HepG2 (cell line): ENCODE measurements around the gene POU6F2. TPM values are rescaled to one million over a fixed set of nuclear protein-coding genes. Genes with fewer than 3 reads are reported as not detected.
A peak's percentile ranks its signal among the peaks of the same experiment; 100 is the strongest.

Experiments
- HDAC2 ChIP-seq: sonication (generic); formaldehyde crosslinking; IDR thresholded peaks from 2 replicates; pipeline ENCODE4 v1.4.0; 2020; ENCODE audit warnings: missing genetic modification reagents
- SALL1 ChIP-seq: sonication (generic); formaldehyde crosslinking; IDR thresholded peaks from 2 replicates; pipeline ENCODE4 v1.8.0; 2022; ENCODE audit warnings: mild to moderate bottlenecking, missing genetic modification reagents
- SIX4 ChIP-seq: sonication (generic); formaldehyde crosslinking; IDR thresholded peaks from 2 replicates; pipeline ENCODE4 v1.4.0; 2020; ENCODE audit warnings: missing genetic modification reagents
- YEATS4 ChIP-seq: sonication (generic); formaldehyde crosslinking; IDR thresholded peaks from 2 replicates; pipeline ENCODE4 v1.4.0; 2020; ENCODE audit warnings: missing genetic modification reagents, borderline replicate concordance
- ZMYM4 ChIP-seq: sonication (generic); formaldehyde crosslinking; IDR thresholded peaks from 2 replicates; pipeline ENCODE4 v1.8.1; 2023; ENCODE audit warnings: mild to moderate bottlenecking, missing genetic modification reagents
- ZNF33A ChIP-seq: sonication (generic); formaldehyde crosslinking; IDR thresholded peaks from 2 replicates; pipeline ENCODE4 v1.5.1; 2020; ENCODE audit warnings: missing genetic modification reagents, mild to moderate bottlenecking, moderate library complexity, borderline replicate concordance
- ZNF678 ChIP-seq: sonication (generic); formaldehyde crosslinking; IDR thresholded peaks from 2 replicates; pipeline ENCODE4 v1.4.0; 2020; ENCODE audit warnings: mild to moderate bottlenecking, missing genetic modification reagents
- polyA plus RNA-seq, 8 experiments: library from polyadenylated mRNA; depleted of rRNA in 3 of 8; stranded (reverse) in 7 of 8; unstranded in 1 of 8; fragments of >200 nt; fragmentation: Illumina TruSeq in 4 of 8; extraction: Trizol in 4 of 8; gene quantifications; 2 replicates each; pipeline versions ENCODE4 v1.2.1 to v1.2.3, GENCODE V29; 2011 to 2016; ENCODE audit warnings: low read depth in 4 of 8, missing spikeins in 1 of 8, mixed read lengths in 1 of 8; ENCODE audit not compliant: insufficient read depth in 1 of 8
- total RNA-seq, 5 experiments: library from RNA; depleted of rRNA; stranded (reverse); fragments of >200 nt; fragmentation: Illumina TruSeq; extraction: Trizol; gene quantifications; 2 replicates each; pipeline ENCODE4 v1.2.3, GENCODE V29; 2016; ENCODE audit warnings: low read depth in 1 of 5
- TF ChIP-seq, protein P1 (sequence below): IDR thresholded peaks from 2 replicates; pipeline ENCODE4 v1.6.1; 2018; ENCODE audit warnings: missing genetic modification reagents, mild to moderate bottlenecking, missing compliant biosample characterization
- TF ChIP-seq, protein P2 (sequence below): sonication (generic); formaldehyde crosslinking; IDR thresholded peaks from 2 replicates; pipeline ENCODE4 v1.5.0; 2020; ENCODE audit warnings: missing genetic modification reagents
- TF ChIP-seq, protein P3 (sequence below): fragments of 450-650 bp; IDR thresholded peaks from 2 replicates; pipeline ENCODE4 v1.6.1; 2017; ENCODE audit warnings: mild to moderate bottlenecking
- TF ChIP-seq, protein P4 (sequence below): sonication (generic); formaldehyde crosslinking; IDR thresholded peaks from 2 replicates; pipeline ENCODE4 v1.5.1; 2020; ENCODE audit warnings: mild to moderate bottlenecking, missing genetic modification reagents, moderate library complexity
- TF ChIP-seq, protein P5 (sequence below), 2 experiments: sonication (generic) in 1 of 2; formaldehyde crosslinking in 1 of 2; IDR thresholded peaks; 2 replicates each; pipeline versions ENCODE4 v1.4.0 to v1.6.1; 2016 to 2020; ENCODE audit warnings: borderline replicate concordance in 1 of 2, low read depth in 1 of 2, mild to moderate bottlenecking in 1 of 2, missing genetic modification reagents in 1 of 2

The POU6F2 gene
- total and polyA plus RNA-seq, 2 of the 13 experiments (the other 11 are each of a cell fraction or from before 2014, with no cell fraction given) = not detected

DNA sequence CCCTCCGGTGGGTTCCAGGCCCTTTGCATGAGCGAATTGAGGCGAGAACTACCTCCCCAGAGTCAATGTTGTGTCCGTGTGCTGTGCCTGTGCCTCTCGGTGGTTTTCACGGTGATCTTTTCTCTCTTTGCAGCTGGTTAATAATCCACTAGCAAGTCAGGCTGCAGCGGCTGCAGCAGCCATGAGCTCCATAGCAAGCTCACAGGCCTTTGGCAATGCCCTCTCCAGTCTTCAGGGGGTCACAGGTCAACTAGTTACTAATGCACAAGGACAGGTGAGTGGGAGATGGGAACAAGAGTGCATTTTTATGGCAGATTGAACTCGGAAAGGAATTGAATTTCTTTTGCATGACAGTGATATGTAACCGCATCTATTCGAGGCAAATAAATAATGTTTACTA lies 428.8 kb downstream of the POU6F2 start (continued):
- TF ChIP-seq, protein P1, sequence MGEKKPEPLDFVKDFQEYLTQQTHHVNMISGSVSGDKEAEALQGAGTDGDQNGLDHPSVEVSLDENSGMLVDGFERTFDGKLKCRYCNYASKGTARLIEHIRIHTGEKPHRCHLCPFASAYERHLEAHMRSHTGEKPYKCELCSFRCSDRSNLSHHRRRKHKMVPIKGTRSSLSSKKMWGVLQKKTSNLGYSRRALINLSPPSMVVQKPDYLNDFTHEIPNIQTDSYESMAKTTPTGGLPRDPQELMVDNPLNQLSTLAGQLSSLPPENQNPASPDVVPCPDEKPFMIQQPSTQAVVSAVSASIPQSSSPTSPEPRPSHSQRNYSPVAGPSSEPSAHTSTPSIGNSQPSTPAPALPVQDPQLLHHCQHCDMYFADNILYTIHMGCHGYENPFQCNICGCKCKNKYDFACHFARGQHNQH (CRISPR knock-in tag) = 0 out of 2 replicates have a peak, but pooled peaks have one; percentile 24
- TF ChIP-seq YEATS4 (CRISPR knock-in tag) (peak; percentile 36; the same call in 1 of the 2 replicates), HDAC2 (CRISPR knock-in tag) (0 out of 2 replicates have a peak, but pooled peaks have one; percentile 23), SALL1 (CRISPR knock-in tag) (peak; percentile 52; the same call in 1 of the 2 replicates), ZMYM4 (CRISPR knock-in tag) (peak; percentile 56; the same call in 1 of the 2 replicates), SIX4 (CRISPR knock-in tag) (no peak), ZNF678 (CRISPR knock-in tag) (no peak), ZNF33A (no peak)
- TF ChIP-seq, protein P2, sequence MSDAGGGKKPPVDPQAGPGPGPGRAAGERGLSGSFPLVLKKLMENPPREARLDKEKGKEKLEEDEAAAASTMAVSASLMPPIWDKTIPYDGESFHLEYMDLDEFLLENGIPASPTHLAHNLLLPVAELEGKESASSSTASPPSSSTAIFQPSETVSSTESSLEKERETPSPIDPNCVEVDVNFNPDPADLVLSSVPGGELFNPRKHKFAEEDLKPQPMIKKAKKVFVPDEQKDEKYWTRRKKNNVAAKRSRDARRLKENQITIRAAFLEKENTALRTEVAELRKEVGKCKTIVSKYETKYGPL = no peak
- TF ChIP-seq, protein P3, sequence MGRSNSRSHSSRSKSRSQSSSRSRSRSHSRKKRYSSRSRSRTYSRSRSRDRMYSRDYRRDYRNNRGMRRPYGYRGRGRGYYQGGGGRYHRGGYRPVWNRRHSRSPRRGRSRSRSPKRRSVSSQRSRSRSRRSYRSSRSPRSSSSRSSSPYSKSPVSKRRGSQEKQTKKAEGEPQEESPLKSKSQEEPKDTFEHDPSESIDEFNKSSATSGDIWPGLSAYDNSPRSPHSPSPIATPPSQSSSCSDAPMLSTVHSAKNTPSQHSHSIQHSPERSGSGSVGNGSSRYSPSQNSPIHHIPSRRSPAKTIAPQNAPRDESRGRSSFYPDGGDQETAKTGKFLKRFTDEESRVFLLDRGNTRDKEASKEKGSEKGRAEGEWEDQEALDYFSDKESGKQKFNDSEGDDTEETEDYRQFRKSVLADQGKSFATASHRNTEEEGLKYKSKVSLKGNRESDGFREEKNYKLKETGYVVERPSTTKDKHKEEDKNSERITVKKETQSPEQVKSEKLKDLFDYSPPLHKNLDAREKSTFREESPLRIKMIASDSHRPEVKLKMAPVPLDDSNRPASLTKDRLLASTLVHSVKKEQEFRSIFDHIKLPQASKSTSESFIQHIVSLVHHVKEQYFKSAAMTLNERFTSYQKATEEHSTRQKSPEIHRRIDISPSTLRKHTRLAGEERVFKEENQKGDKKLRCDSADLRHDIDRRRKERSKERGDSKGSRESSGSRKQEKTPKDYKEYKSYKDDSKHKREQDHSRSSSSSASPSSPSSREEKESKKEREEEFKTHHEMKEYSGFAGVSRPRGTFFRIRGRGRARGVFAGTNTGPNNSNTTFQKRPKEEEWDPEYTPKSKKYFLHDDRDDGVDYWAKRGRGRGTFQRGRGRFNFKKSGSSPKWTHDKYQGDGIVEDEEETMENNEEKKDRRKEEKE = no peak
- TF ChIP-seq, protein P4, sequence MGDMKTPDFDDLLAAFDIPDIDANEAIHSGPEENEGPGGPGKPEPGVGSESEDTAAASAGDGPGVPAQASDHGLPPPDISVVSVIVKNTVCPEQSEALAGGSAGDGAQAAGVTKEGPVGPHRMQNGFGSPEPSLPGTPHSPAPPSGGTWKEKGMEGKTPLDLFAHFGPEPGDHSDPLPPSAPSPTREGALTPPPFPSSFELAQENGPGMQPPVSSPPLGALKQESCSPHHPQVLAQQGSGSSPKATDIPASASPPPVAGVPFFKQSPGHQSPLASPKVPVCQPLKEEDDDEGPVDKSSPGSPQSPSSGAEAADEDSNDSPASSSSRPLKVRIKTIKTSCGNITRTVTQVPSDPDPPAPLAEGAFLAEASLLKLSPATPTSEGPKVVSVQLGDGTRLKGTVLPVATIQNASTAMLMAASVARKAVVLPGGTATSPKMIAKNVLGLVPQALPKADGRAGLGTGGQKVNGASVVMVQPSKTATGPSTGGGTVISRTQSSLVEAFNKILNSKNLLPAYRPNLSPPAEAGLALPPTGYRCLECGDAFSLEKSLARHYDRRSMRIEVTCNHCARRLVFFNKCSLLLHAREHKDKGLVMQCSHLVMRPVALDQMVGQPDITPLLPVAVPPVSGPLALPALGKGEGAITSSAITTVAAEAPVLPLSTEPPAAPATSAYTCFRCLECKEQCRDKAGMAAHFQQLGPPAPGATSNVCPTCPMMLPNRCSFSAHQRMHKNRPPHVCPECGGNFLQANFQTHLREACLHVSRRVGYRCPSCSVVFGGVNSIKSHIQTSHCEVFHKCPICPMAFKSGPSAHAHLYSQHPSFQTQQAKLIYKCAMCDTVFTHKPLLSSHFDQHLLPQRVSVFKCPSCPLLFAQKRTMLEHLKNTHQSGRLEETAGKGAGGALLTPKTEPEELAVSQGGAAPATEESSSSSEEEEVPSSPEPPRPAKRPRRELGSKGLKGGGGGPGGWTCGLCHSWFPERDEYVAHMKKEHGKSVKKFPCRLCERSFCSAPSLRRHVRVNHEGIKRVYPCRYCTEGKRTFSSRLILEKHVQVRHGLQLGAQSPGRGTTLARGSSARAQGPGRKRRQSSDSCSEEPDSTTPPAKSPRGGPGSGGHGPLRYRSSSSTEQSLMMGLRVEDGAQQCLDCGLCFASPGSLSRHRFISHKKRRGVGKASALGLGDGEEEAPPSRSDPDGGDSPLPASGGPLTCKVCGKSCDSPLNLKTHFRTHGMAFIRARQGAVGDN (CRISPR knock-in tag) = peak; percentile 35
- TF ChIP-seq, protein P5, sequence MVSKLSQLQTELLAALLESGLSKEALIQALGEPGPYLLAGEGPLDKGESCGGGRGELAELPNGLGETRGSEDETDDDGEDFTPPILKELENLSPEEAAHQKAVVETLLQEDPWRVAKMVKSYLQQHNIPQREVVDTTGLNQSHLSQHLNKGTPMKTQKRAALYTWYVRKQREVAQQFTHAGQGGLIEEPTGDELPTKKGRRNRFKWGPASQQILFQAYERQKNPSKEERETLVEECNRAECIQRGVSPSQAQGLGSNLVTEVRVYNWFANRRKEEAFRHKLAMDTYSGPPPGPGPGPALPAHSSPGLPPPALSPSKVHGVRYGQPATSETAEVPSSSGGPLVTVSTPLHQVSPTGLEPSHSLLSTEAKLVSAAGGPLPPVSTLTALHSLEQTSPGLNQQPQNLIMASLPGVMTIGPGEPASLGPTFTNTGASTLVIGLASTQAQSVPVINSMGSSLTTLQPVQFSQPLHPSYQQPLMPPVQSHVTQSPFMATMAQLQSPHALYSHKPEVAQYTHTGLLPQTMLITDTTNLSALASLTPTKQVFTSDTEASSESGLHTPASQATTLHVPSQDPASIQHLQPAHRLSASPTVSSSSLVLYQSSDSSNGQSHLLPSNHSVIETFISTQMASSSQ (IDR thresholded peaks at IDR 0.05; ENCODE audit: low read depth) = peak; percentile 79
- TF ChIP-seq, protein P5 (CRISPR knock-in tag; IDR thresholded peaks at IDR 0.05; ENCODE audit: borderline replicate concordance) = peak; percentile 59; the same call in 1 of the 2 replicates
